Spleen (tissue), 7 donors: ENCODE measurements around the gene RSPH3.

ENCODE experiments used
- POLR2AphosphoS5 ChIP-seq, 3 donors: sonication (generic); formaldehyde crosslinking; IDR thresholded peaks; one replicate each; pipeline ENCODE4 v1.5.1; 2017; ENCODE audit warnings: antibody characterized with exemption in 3 of 3
- TF ChIP-seq, protein P1 (sequence below), 11 experiments: fragments of 200-600 bp in 7 of 11; fragments of 450-650 bp in 4 of 11; sonication (generic) in 4 of 11; IDR thresholded peaks in 8 of 11; conservative IDR thresholded peaks in 3 of 11; 1 replicate in 7 of 11; 2 replicates in 4 of 11; pipeline versions ENCODE4 v1.4.0 to v1.8.0; 2016 to 2021; ENCODE audit warnings: antibody characterized with exemption in 11 of 11, inconsistent platforms in 4 of 11, mild to moderate bottlenecking in 1 of 11
- donor health status: DM: no; HTN: no; CAD: no; lungs with moderate emphysema.
- donor health status: DM: no; HTN: no; CAD: no.
- donor health status: DM: no; HTN: no; CAD: no.

DNA sequence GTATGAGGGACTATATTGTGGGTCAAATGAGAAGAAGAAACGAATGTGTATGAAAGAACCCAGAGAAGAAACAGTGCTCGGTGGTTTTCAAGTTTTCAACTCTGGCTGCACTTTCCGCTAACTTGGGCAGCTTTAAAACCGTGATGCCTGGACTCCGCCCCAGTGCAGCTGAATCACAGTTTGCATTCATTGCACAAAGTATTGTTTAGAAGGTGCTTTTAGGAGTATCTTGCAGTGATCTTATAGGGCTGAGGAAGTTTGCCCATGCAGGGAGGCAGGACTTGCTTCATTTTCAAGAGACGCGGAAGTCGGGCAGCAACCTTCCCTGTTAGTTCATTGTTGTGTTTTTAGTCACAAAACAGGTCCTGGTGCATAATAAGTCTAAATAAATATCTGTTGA lies 52.7 kb downstream of the RSPH3 start:
- TF ChIP-seq, protein P1, sequence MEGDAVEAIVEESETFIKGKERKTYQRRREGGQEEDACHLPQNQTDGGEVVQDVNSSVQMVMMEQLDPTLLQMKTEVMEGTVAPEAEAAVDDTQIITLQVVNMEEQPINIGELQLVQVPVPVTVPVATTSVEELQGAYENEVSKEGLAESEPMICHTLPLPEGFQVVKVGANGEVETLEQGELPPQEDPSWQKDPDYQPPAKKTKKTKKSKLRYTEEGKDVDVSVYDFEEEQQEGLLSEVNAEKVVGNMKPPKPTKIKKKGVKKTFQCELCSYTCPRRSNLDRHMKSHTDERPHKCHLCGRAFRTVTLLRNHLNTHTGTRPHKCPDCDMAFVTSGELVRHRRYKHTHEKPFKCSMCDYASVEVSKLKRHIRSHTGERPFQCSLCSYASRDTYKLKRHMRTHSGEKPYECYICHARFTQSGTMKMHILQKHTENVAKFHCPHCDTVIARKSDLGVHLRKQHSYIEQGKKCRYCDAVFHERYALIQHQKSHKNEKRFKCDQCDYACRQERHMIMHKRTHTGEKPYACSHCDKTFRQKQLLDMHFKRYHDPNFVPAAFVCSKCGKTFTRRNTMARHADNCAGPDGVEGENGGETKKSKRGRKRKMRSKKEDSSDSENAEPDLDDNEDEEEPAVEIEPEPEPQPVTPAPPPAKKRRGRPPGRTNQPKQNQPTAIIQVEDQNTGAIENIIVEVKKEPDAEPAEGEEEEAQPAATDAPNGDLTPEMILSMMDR (IDR thresholded peaks at IDR 0.05 in 8 of 11, conservative IDR thresholded peaks at IDR 0.05 in 3 of 11): no peak
- no peak for TF ChIP-seq POLR2AphosphoS5 (IDR thresholded peaks at IDR 0.05)
